EH (cell line): ENCODE data around the gene DNM2.
A peak's percentile ranks its signal among the peaks of the same experiment; 100 is the strongest.
"Not testable (repeated sequence)": the region's sequence is repeated elsewhere in the genome, so short reads cannot be mapped to it uniquely, and the experiment has no call there.

Experiments used
- DNase-seq: peaks from one replicate; pipeline ENCODE4 v3.0.0-alpha.2; 2015; ENCODE audit warnings: low read depth

Gene DNM2

GRCh38 chr19:10870501-10870954 is 152.6 kb downstream of the DNM2 start:
- no peak for DNase-seq

- peak; percentile 98 for DNase-seq
Observed at GRCh38 chr19:10870955-10871603, 153.2 kb downstream of the DNM2 start, which contains the start of gene CARM1. Gene CARM1 (plus strand): TSS chr19:10871553. CDS start chr19:10871703, 150 bp downstream.

DNA sequence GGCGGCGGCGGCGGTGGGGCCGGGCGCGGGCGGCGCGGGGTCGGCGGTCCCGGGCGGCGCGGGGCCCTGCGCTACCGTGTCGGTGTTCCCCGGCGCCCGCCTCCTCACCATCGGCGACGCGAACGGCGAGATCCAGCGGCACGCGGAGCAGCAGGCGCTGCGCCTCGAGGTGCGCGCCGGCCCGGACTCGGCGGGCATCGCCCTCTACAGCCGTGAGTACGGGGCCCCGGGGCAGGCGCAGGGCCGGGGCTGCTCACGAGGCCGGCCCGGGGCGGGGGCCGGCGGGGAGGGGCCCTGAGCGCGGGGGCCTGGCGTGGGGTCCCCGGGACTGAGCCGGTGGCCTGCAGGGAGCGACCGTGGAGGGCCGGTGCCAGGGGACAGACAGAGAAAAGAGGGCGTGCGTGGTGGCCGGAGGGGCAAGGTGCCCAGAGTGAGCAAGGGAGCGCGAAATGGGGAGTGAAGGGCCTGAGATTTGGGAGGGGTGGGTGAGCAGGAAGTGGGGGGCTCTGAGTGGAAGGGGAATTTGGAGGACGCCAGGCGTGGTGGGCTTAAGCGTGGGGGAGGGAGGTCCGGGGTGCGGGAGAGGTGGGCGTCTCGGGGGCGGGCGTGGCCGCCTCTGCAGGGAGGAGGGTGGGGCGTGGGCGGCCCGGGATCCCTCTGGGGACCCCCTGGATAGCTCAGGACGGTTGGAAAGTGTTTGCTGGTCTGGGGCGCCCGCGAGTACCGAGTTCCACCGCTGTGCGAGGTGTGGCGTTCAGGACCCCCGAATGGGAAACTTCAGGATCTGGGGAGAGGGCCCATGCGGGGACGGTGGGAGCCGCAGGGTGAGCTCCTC is 154.0 kb downstream of the DNM2 start:
- DNase-seq, result no peak

DNA sequence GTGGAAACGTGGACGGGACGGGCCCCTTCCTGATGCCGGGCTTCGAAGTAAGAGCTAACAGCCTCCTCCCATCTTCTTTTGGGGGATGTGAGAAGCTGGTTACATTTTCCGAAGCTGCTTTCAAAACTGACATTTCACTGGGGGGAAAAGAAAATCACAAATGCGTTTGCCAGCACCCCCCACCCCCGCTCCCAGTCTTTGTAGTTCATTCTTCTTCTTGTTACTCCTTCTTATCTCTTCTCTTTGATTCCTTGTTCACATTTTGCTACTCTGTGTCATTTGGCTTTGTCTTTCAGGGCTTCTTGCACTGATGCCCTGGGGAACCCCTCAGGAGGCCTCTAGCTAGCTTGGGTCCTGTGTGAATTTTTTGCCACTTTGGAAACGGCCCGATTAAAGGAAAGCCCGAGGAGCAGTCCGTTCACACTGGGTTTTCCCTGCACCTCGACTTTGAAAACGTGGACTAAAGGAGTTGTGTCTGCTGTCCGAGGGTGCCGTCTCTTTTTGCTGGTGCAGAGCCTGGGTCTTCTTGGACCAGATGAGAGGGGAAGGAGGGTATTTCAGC is 154.7 kb downstream of the DNM2 start:
- peak; percentile 32 for DNase-seq

- no peak for DNase-seq
Observed at GRCh38 chr19:10874024-10874423, 156.1 kb downstream of the DNM2 start.

- no peak for DNase-seq
Observed at GRCh38 chr19:10876459-10877240, 158.8 kb downstream of the DNM2 start.

DNA sequence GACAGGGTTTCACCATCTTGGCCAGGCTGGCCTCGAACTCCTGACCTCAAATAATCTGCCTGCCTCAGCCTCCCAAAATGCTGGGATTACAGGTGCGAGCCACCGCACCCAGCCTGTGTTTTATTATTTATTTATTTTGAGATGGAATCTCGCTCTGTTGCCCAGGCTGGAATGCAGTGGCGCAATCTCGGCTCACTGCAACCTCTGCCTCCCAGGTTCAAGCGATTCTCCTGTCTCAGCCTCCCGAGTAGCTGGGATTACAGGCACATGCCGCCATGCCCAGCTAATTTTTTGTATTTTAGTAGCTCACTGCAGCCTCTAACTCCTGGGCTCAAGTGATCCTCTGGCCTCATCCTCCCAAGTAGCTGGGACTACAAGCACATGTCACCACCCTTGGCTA is 159.7 kb downstream of the DNM2 start:
- DNase-seq, result not testable (repeated sequence)

- DNase-seq, result no peak
Observed at GRCh38 chr19:10878253-10878652, 160.4 kb downstream of the DNM2 start.
